Breast epithelium (tissue), 3 donors: ENCODE results near the gene CLCNKB.

ENCODE experiments used
- CTCF ChIP-seq, 3 donors: fragments of 450-650 bp; IDR thresholded peaks; one replicate each; pipeline ENCODE4 v1.5.1; 2016 to 2017; ENCODE audit warnings: antibody characterized with exemption in 3 of 3, mild to moderate bottlenecking in 3 of 3, moderate library complexity in 3 of 3
- POLR2A ChIP-seq: fragments of 450-650 bp; IDR thresholded peaks from one replicate; pipeline ENCODE4 v1.6.1; 2016; ENCODE audit warnings: antibody characterized with exemption, mild to moderate bottlenecking, moderate library complexity
- POLR2AphosphoS5 ChIP-seq, 3 donors: sonication (generic); formaldehyde crosslinking; IDR thresholded peaks; one replicate each; pipeline ENCODE4 v1.6.1; 2017; ENCODE audit warnings: antibody characterized with exemption in 3 of 3

DNA sequence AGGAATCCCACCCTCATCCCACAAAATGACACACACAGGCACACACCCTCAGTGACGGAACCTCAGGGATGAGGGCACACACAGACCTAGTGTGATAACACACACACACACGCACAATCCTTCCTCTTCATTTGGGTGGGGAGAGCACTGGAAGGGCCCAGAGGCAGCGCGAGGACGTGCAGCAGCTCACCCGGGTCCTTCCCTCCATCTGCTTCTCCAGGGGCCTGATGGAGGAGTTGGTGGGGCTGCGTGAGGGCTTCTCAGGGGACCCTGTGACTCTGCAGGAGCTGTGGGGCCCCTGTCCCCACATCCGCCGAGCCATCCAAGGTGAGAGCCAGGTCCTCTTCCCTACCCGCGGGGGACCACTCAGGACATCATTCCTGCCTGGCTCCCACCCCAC lies 21.2 kb upstream of the CLCNKB start:
- TF ChIP-seq CTCF (IDR thresholded peaks at IDR 0.05) (no peak), POLR2A (no peak), POLR2AphosphoS5 (IDR thresholded peaks at IDR 0.05) (no peak)
